DOHH2 (cell line): Measurements from ENCODE around the gene MRPL54.

Experiments used
- H3F3A ChIP-seq: fragments of 200-600 bp; sonication (generic), shearing (Covaris generic); 2 replicates; pipeline ENCODE4 v1.6.0; 2016; ENCODE audit warnings: antibody characterized with exemption, mild to moderate bottlenecking; ENCODE audit not compliant: control insufficient read depth, insufficient read depth
- H3K27ac ChIP-seq: fragments of 200-600 bp; sonication (generic); 2 replicates; pipeline ENCODE4 v1.5.1; 2014; ENCODE audit warnings: low read depth, mild to moderate bottlenecking, low read length, moderate library complexity
- H3K27me3 ChIP-seq: fragments of 200-600 bp; sonication (generic); 2 replicates; pipeline ENCODE4 v1.6.1; 2014; ENCODE audit warnings: mild to moderate bottlenecking, low read length, mixed read lengths; ENCODE audit not compliant: control insufficient read depth
- H3K36me3 ChIP-seq: fragments of 200-600 bp; sonication (generic); 2 replicates; pipeline ENCODE4 v1.6.1; 2014; ENCODE audit warnings: mild to moderate bottlenecking, low read length, moderate library complexity, mixed read lengths; ENCODE audit not compliant: control insufficient read depth
- H3K4me1 ChIP-seq: fragments of 200-600 bp; sonication (generic); 2 replicates; pipeline ENCODE4 v1.6.1; 2014; ENCODE audit warnings: mild to moderate bottlenecking, low read length, mixed read lengths; ENCODE audit not compliant: control insufficient read depth
- H3K4me2 ChIP-seq: fragments of 200-600 bp; sonication (generic); 2 replicates; pipeline ENCODE4 v1.6.0; 2014; ENCODE audit warnings: mild to moderate bottlenecking, low read length, moderate library complexity
- H3K4me3 ChIP-seq: fragments of 200-600 bp; sonication (generic); 2 replicates; pipeline ENCODE4 v1.5.1; 2014; ENCODE audit warnings: mild to moderate bottlenecking, low read length, mixed read lengths
- H3K79me2 ChIP-seq: fragments of 200-600 bp; sonication (generic); 2 replicates; pipeline ENCODE4 v1.6.1; 2014; ENCODE audit warnings: mild to moderate bottlenecking, low read length, mixed read lengths; ENCODE audit not compliant: control insufficient read depth
- H3K9me2 ChIP-seq: fragments of 200-600 bp; sonication (generic); replicated peaks from 2 replicates; pipeline ENCODE4 v1.6.1; 2014; ENCODE audit warnings: mild to moderate bottlenecking, low read length, mixed read lengths; ENCODE audit not compliant: control insufficient read depth
- H3K9me3 ChIP-seq: fragments of 200-600 bp; sonication (generic); 2 replicates; pipeline ENCODE4 v1.6.1; 2014; ENCODE audit warnings: antibody characterized with exemption, low read length, mixed read lengths; ENCODE audit not compliant: control insufficient read depth, insufficient read depth
- H4K20me1 ChIP-seq: fragments of 200-600 bp; sonication (generic); 2 replicates; pipeline ENCODE4 v1.6.0; 2014; ENCODE audit warnings: low read depth, mild to moderate bottlenecking, antibody characterized with exemption, low read length, moderate library complexity; ENCODE audit not compliant: control insufficient read depth, insufficient read depth
- EZH2phosphoT487 ChIP-seq: fragments of 200-600 bp; sonication (generic); IDR thresholded peaks from 2 replicates; pipeline ENCODE4 v1.6.1; 2017; ENCODE audit warnings: borderline replicate concordance, mild to moderate bottlenecking, antibody characterized with exemption, low read length, moderate library complexity, mixed read lengths
- TF ChIP-seq, protein P1 (sequence below): fragments of 200-600 bp; sonication (generic); IDR thresholded peaks from one replicate; pipeline ENCODE4 v1.5.1; 2014; ENCODE audit warnings: antibody characterized with exemption, mild to moderate bottlenecking, low read depth, low read length; ENCODE audit not compliant: poor library complexity, severe bottlenecking

Gene MRPL54

GRCh38 chr19:3778899-3779723 is 16.6 kb downstream of the MRPL54 start:
- Histone ChIP-seq H3F3A (no peaks in the 10 kb centered on the region), H4K20me1 (no peaks in the 10 kb centered on the region; the same call in 1 of the 2 replicates), H3K4me3 (no peak overlapping the region), H3K9me3 (peaks cover 18% of the 10 kb centered on the region; the same call in 1 of the 2 replicates), H3K4me2 (no peak overlapping the region), H3K79me2 (no peaks in the 10 kb centered on the region), H3K9me2 (no peaks in the 10 kb centered on the region), H3K4me1 (no peaks in the 10 kb centered on the region), H3K36me3 (no peaks in the 10 kb centered on the region), H3K27ac (no peak overlapping the region), H3K27me3 (no peaks in the 10 kb centered on the region)
- no peak for TF ChIP-seq EZH2phosphoT487
- TF ChIP-seq, protein P1, sequence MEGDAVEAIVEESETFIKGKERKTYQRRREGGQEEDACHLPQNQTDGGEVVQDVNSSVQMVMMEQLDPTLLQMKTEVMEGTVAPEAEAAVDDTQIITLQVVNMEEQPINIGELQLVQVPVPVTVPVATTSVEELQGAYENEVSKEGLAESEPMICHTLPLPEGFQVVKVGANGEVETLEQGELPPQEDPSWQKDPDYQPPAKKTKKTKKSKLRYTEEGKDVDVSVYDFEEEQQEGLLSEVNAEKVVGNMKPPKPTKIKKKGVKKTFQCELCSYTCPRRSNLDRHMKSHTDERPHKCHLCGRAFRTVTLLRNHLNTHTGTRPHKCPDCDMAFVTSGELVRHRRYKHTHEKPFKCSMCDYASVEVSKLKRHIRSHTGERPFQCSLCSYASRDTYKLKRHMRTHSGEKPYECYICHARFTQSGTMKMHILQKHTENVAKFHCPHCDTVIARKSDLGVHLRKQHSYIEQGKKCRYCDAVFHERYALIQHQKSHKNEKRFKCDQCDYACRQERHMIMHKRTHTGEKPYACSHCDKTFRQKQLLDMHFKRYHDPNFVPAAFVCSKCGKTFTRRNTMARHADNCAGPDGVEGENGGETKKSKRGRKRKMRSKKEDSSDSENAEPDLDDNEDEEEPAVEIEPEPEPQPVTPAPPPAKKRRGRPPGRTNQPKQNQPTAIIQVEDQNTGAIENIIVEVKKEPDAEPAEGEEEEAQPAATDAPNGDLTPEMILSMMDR: no peak

DNA sequence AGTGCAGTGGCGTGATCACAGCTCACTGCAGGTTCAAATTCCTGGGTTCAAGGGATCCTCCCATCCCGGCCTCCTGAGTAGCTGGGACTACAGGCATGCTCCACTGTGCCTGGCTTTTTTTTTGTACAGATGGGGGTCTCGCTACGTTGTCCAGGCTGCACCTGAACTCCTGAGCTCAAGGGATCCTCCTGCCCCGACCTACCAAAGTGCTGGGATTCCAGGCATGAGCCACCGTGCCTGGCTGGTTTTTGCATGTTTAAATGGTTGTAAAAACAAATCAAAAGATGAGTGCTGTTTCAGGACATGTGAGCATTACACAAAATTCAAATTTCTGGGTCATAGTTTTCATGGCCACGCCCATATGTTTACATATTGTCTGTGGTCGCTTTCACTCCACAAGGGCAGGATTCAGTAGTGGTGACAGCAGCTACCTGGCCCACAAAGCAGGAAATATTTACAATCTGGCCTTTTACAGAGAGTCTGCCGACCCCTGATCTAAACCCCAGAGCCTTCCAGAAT is 18.4 kb downstream of the MRPL54 start:
- H4K20me1 ChIP-seq: no peaks in the 10 kb centered on the region; the same call in 1 of the 2 replicates
- TF ChIP-seq, protein P1: no peak
- TF ChIP-seq EZH2phosphoT487: no peak
- peaks cover 10% of the 10 kb centered on the region; the same call in 1 of the 2 replicates for H3K27me3 ChIP-seq

GRCh38 chr19:3781603-3782002 is 19.1 kb downstream of the MRPL54 start:
- H3K4me2 ChIP-seq: no peak overlapping the region
- H3K4me3 ChIP-seq: no peak overlapping the region
- H3K79me2 ChIP-seq: no peaks in the 10 kb centered on the region
- H4K20me1 ChIP-seq: no peaks in the 10 kb centered on the region; the same call in 1 of the 2 replicates
- H3K27me3 ChIP-seq: peaks cover 10% of the 10 kb centered on the region; the same call in 1 of the 2 replicates
- H3K4me1 ChIP-seq: no peaks in the 10 kb centered on the region
- TF ChIP-seq, protein P1: no peak
- TF ChIP-seq EZH2phosphoT487: no peak
- H3K9me2 ChIP-seq: no peaks in the 10 kb centered on the region
- H3K9me3 ChIP-seq: peaks cover 18% of the 10 kb centered on the region; the same call in 1 of the 2 replicates
- no peak overlapping the region for H3K27ac ChIP-seq
- no peaks in the 10 kb centered on the region for H3K36me3 ChIP-seq
- H3F3A ChIP-seq: no peaks in the 10 kb centered on the region

More for the DNA sequence above, 18.4 kb downstream of the MRPL54 start:
- Histone ChIP-seq H3F3A (no peaks in the 10 kb centered on the region), H3K4me2 (no peak overlapping the region), H3K36me3 (no peaks in the 10 kb centered on the region), H3K9me2 (no peaks in the 10 kb centered on the region), H3K4me1 (no peaks in the 10 kb centered on the region), H3K79me2 (no peaks in the 10 kb centered on the region), H3K9me3 (peaks cover 18% of the 10 kb centered on the region; the same call in 1 of the 2 replicates), H3K27ac (no peak overlapping the region), H3K4me3 (no peak overlapping the region)
